ENCODE data around the gene CFAP74.
"Not testable (repeated sequence)": the region's sequence is repeated elsewhere in the genome, so short reads cannot be mapped to it uniquely, and the experiment has no call there.

Gene CFAP74

DNA sequence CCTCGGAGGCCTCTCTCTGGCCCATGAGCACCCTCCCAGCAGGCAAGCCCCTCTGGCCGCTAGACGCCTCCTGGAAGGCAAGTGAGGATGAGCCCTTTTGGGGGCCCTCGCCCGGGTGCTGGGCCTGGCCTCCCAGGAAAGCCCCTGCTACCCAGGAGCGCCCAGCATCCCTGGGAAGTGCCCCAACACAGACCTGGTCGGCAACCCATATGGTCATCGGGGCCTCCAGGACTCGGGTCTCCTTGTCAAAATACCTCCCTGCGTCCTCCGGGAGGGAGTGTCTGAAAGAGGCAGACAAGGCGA is 63.5 kb downstream of the CFAP74 start:
- H3K27ac ChIP-seq (ENCODE audit: low read depth, low read length), result no peak overlapping the region
- H3K36me3 ChIP-seq (ENCODE audit: insufficient read depth, low read length), result no peaks in the 10 kb centered on the region
- no peak overlapping the region for H3K4me3 ChIP-seq (ENCODE audit: low read length)
- H3K9ac ChIP-seq (ENCODE audit: low read depth, low read length), result no peak overlapping the region
- H3K9me3 ChIP-seq (ENCODE audit: insufficient read depth, low read depth, low read length), result no peaks in the 10 kb centered on the region
- WGBS, result 95% methylated on average over 12 of the region's 12 CpGs
- H3K27me3 ChIP-seq (ENCODE audit: insufficient read depth, low read length), result no peaks in the 10 kb centered on the region
- no peaks in the 10 kb centered on the region for H3K4me1 ChIP-seq (ENCODE audit: insufficient read depth, low read length)

DNA sequence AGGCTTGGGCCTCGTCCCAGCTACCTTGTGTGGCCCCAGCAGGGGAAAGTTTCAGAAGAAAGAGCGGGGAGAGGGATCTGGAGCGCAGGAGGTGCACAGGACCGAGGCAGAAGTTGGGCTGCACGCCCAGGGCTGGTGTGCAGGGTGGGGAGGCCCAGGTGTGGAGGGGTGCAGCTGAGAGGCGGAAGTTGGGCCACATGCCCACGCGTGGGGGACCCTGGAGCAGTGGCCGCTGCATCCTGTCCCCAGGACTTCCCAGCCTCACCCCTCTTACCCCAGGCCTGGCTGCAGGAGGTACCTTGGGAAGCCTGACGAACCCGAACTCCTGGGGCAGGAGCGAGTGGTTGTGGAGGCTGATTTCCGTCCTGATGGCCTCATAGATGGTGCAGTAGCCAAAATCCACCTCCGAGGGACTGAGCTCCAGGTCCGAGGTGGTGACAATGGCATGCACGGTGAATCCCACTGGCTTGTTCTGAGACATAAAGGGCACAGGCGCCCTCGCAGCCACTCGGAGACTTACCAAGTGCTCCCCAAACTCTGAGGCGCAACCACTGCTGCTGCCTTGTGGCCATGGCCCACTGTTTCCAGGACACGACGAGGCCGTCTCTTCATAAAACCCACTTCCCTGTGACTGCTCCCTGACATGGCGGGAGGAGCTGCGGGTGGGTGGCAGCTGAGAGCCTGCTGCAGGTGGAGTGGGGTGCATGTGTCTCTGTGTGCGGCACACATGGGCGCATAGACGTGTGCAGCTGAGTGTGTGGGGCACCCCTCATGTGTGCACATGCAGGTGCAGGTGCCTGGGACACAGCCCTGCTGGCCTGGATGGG is 64.1 kb downstream of the CFAP74 start:
- Histone ChIP-seq H3K36me3 (ENCODE audit: insufficient read depth, low read length) (no peaks in the 10 kb centered on the region), H3K9ac (ENCODE audit: low read depth, low read length) (no peak overlapping the region), H3K4me3 (ENCODE audit: low read length) (no peak overlapping the region), H3K9me3 (ENCODE audit: insufficient read depth, low read depth, low read length) (no peaks in the 10 kb centered on the region), H3K4me1 (ENCODE audit: insufficient read depth, low read length) (no peaks in the 10 kb centered on the region), H3K27ac (ENCODE audit: low read depth, low read length) (no peak overlapping the region), H3K27me3 (ENCODE audit: insufficient read depth, low read length) (no peaks in the 10 kb centered on the region)
- WGBS, result 94% methylated on average over 28 of the region's 28 CpGs

DNA sequence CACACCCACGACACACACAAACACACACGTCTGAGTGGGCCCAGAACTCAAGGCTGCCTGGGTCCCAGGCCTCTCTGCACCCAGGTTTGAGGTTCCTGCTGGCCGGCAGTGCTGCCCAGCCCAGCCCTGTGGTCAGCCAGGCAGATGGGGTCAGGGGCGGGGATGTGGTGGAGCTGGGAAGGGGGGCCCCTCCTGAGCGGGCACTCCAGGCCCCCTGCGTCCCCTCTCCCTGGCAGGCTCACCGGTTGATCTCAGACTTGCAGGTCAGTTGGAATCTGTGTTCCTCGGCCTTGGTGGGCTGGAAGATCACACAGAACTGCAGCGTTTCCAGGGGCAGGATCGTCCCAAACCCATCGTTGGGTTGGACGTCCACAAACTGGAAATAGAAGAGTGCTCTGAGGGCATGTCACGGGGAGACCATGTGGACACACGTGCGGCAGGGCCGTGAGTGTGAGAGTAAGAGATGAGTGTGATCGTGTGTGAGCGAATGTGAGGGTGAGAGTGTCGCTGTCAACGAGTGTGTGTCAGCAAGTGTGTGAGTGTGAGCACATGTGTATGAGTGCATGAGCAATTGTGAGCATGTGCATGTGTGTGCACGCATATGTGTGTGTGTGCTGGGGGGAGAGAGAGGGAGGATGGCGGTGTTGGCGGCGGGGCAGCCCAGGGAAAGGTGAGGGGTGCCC is 64.8 kb downstream of the CFAP74 start:
- no peaks in the 10 kb centered on the region; the same call in 1 of the 2 replicates for H3K9me3 ChIP-seq (ENCODE audit: insufficient read depth, low read depth, low read length)
- no peaks in the 10 kb centered on the region for H3K36me3 ChIP-seq (ENCODE audit: insufficient read depth, low read length)
- WGBS, result 89% methylated on average over 24 of the region's 24 CpGs
- no peaks in the 10 kb centered on the region for H3K27me3 ChIP-seq (ENCODE audit: insufficient read depth, low read length)
- H3K4me3 ChIP-seq (ENCODE audit: low read length), result no peak overlapping the region
- no peak overlapping the region for H3K9ac ChIP-seq (ENCODE audit: low read depth, low read length)
- no peak overlapping the region for H3K27ac ChIP-seq (ENCODE audit: low read depth, low read length)
- H3K4me1 ChIP-seq (ENCODE audit: insufficient read depth, low read length), result no peaks in the 10 kb centered on the region

DNA sequence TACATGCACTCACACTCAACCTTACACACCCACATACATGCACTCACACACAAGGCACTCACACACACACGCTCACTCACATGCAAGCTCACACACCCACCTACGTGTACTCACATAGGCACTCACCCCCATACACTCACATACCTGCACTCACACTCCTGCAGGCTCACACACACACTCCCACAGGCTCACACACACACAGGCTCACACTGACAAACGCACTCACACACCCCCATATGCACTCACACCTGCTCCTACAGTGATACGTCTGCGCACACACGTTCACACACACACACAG is 65.4 kb downstream of the CFAP74 start:
- WGBS, result 81% methylated on average over 6 of the region's 6 CpGs
- Histone ChIP-seq H3K36me3 (ENCODE audit: insufficient read depth, low read length) (no peaks in the 10 kb centered on the region), H3K4me1 (ENCODE audit: insufficient read depth, low read length) (no peaks in the 10 kb centered on the region), H3K27ac (ENCODE audit: low read depth, low read length) (no peak overlapping the region), H3K9me3 (ENCODE audit: insufficient read depth, low read depth, low read length) (no peaks in the 10 kb centered on the region; the same call in 1 of the 2 replicates), H3K27me3 (ENCODE audit: insufficient read depth, low read length) (no peaks in the 10 kb centered on the region), H3K9ac (ENCODE audit: low read depth, low read length) (no peak overlapping the region), H3K4me3 (ENCODE audit: low read length) (no peak overlapping the region)

DNA sequence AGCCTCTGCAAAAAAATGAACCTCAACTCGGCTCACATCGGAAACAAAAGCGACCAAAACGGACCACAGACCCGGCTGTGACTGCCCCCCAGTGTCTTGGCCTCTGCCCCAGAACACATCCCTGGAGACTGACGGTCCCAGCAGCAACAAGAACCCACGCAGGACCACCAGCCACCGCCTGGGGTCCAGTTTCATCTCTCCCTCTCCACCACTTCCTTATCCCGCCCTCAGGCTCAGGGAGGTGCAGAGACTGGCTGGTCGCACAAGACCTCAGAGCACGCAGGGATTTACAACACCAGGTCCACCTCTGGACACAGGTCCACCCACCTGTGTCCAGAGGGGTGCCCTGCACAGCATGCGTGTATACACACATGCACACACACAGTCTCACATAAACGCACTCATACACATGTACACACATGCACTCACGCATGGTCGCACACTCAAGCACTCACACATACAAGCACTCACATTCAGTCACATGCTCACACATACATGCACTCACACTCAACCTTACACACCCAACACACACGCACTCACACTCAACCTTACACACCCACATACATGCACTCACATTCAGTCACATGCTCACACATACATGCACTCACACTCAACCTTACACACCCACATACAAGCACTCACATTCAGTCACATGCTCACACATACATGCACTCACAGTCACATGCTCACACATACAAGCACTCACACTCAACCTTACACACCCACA is 65.9 kb downstream of the CFAP74 start:
- Histone ChIP-seq H3K27me3 (ENCODE audit: insufficient read depth, low read length) (no peaks in the 10 kb centered on the region), H3K4me1 (ENCODE audit: insufficient read depth, low read length) (no peaks in the 10 kb centered on the region), H3K4me3 (ENCODE audit: low read length) (no peak overlapping the region), H3K9me3 (ENCODE audit: insufficient read depth, low read depth, low read length) (no peaks in the 10 kb centered on the region; the same call in 1 of the 2 replicates), H3K9ac (ENCODE audit: low read depth, low read length) (no peak overlapping the region), H3K36me3 (ENCODE audit: insufficient read depth, low read length) (no peaks in the 10 kb centered on the region), H3K27ac (ENCODE audit: low read depth, low read length) (no peak overlapping the region)
- WGBS, result 89% methylated on average over 16 of the region's 16 CpGs

DNA sequence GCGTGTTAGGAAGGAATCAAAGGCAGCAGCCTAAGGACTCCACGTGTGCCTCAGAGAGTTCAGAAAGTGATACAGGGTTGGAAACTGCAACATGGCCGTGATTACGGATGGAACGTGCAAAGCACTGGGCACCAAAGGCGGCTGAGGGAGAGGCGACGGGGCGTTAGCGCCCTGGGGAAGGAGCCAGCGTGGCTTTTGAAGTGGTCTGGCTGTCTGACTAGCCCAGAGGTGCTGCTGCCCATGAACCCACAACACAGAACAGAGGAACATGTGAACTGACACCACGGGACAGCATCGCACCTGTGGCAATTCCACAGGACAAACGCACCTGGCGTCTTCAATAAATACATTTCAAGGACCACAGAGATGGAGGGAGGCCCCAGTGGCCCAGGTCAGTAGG is 66.5 kb downstream of the CFAP74 start:
- Histone ChIP-seq H3K27ac (ENCODE audit: low read depth, low read length) (no peak overlapping the region), H3K27me3 (ENCODE audit: insufficient read depth, low read length) (no peaks in the 10 kb centered on the region), H3K36me3 (ENCODE audit: insufficient read depth, low read length) (no peaks in the 10 kb centered on the region), H3K4me1 (ENCODE audit: insufficient read depth, low read length) (no peaks in the 10 kb centered on the region), H3K9me3 (ENCODE audit: insufficient read depth, low read depth, low read length) (no peaks in the 10 kb centered on the region; the same call in 1 of the 2 replicates), H3K9ac (ENCODE audit: low read depth, low read length) (no peak overlapping the region), H3K4me3 (ENCODE audit: low read length) (no peak overlapping the region)
- WGBS, result 88% methylated on average over 15 of the region's 15 CpGs

DNA sequence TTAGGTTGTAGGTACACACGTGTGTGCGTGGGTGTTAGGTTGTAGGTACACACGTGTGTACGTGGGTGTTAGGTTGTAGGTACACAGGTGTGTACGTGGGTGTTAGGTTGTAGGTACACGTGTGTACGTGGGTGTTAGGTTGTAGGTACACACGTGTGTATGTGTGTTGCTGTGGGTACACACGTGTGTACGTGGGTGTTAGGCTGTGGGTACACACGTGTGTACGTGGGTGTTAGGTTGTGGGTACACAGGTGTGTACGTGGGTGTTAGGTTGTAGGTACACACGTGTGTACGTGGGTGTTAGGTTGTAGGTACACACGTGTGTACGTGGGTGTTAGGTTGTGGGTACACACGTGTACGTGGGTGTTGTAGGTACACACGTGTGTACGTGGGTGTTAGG is 68.7 kb downstream of the CFAP74 start:
- 91% methylated on average over 19 of the region's 21 CpGs for WGBS
- not testable (repeated sequence) for H3K36me3 ChIP-seq (ENCODE audit: insufficient read depth, low read length); H3K4me3 ChIP-seq (ENCODE audit: low read length); H3K9ac ChIP-seq (ENCODE audit: low read depth, low read length); H3K4me1 ChIP-seq (ENCODE audit: insufficient read depth, low read length); H3K27me3 ChIP-seq (ENCODE audit: insufficient read depth, low read length); H3K27ac ChIP-seq (ENCODE audit: low read depth, low read length); H3K9me3 ChIP-seq (ENCODE audit: insufficient read depth, low read depth, low read length)

DNA sequence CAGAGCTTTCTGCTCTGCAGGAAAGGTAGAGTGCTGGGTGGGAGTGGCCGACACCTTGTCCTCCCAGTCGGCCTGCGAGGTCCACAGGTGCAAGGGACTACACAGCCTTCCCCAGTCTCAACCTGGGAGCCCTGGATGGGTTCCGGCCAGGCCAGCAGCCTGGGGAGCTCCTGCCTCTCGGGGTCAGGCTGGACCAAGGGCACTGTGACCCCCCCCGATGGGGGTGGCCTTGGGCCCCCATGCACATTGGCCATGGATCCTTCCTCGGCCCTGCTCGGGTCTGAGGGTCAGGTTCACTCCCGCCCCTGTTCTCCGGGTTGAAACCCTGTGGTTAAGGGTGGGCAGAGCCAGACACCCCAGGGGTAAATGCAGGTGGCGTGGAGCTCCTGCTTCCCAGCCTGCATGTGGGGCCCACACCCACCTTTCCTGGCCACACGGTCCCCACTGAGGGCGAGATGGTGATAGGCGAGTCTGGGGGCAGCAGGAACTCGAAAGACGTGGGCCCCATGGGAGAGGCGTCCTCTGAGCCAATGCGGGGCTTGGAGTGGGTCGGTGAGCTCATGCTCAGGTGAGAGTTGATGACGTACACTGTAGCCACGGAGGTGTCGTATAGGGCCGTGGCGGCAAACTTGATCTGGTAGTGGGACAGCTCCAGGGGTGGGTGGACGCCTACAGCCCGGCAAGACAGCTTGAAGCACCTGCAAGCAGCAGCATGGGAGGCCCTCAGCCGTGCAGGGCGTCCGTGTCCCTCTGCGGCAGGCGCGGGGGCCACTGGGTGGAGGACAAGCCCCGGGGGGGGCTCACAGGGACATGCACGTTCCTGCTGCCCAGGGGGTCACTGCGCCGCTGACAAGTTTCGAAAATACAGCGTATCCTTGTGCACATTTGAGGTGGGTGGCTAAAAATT is 73.7 kb downstream of the CFAP74 start:
- no peaks in the 10 kb centered on the region for H3K4me1 ChIP-seq (ENCODE audit: insufficient read depth, low read length)
- H3K27me3 ChIP-seq (ENCODE audit: insufficient read depth, low read length), result no peaks in the 10 kb centered on the region
- H3K9me3 ChIP-seq (ENCODE audit: insufficient read depth, low read depth, low read length), result no peaks in the 10 kb centered on the region; the same call in 1 of the 2 replicates
- no peaks in the 10 kb centered on the region for H3K36me3 ChIP-seq (ENCODE audit: insufficient read depth, low read length)
- no peak overlapping the region for H3K9ac ChIP-seq (ENCODE audit: low read depth, low read length)
- H3K27ac ChIP-seq (ENCODE audit: low read depth, low read length), result no peak overlapping the region
- H3K4me3 ChIP-seq (ENCODE audit: low read length), result no peak overlapping the region
- WGBS, result 87% methylated on average over 38 of the region's 38 CpGs

DNA sequence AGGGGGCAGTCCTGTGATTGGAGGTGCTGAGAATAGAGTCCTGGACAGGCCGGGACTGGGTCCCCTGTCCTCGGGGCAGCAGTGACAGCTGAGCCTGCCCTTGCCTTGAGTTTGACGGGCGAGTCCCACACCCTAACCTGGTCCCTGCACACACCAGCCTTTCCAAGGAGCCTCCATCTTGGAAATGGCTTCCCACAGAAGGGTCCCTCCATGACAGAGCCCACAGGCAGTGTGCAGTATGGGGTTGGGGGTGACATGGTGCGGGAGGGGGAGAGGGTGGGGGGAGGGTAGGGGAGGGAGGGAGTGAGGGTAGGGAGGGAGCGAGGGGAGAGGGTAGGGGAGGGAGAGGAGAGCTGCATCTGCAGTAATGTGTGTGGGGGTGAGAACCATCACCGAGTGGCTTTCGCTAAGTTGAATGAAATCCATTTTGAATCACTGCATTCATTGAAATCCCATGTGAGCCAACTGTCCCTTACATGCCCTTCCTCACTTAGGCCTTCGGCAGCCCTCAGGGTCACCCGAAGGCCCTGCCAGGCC is 74.4 kb downstream of the CFAP74 start:
- Histone ChIP-seq H3K4me3 (ENCODE audit: low read length) (no peak overlapping the region), H3K4me1 (ENCODE audit: insufficient read depth, low read length) (no peaks in the 10 kb centered on the region), H3K36me3 (ENCODE audit: insufficient read depth, low read length) (no peaks in the 10 kb centered on the region), H3K27ac (ENCODE audit: low read depth, low read length) (no peak overlapping the region), H3K9me3 (ENCODE audit: insufficient read depth, low read depth, low read length) (no peaks in the 10 kb centered on the region; the same call in 1 of the 2 replicates), H3K27me3 (ENCODE audit: insufficient read depth, low read length) (no peaks in the 10 kb centered on the region), H3K9ac (ENCODE audit: low read depth, low read length) (no peak overlapping the region)
- WGBS, result 81% methylated on average over 9 of the region's 10 CpGs

DNA sequence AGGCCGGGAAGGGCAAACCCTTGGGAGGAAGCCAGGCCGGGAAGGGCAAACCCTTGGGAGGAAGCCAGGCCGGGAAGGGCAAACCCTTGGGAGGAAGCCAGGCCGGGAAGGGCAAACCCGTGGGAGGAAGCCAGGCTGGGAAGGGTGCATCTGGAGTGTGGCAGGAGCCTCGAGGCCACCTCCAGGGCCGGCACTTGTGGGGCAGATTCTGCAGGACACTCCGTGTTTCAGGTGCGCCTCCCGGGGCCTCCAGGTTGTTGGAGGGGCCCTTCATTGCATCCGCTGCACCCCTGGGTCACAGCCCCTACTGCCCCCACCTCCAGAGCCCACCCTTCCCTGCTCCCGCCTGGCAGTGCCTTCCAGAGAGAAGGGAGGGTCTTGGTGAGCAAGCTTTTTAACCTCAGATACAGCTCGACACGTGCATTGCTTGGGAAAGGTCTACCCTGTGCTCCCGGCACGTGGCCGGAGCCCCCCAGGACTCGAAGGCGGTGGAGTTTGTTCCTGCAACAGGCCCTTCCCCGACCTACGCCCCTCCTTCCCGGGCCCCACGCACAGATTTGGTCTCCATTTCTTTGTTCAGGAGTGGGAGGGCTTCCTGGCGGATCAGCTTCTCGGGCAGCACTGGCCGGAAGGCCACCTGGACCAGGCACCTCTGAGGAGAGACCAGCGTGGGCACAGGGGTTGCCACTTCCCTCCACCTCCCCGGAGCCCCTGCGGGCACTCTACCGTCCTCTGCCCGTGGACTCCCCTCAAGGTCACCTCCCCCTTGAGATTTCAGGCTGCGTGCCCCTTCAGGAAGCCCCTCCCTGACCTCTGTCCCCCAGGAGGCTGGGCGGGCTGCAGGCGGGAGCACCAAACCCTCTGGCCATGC is 75.1 kb downstream of the CFAP74 start:
- Histone ChIP-seq H3K4me1 (ENCODE audit: insufficient read depth, low read length) (no peaks in the 10 kb centered on the region), H3K9ac (ENCODE audit: low read depth, low read length) (no peak overlapping the region), H3K4me3 (ENCODE audit: low read length) (no peak overlapping the region), H3K27ac (ENCODE audit: low read depth, low read length) (no peak overlapping the region), H3K36me3 (ENCODE audit: insufficient read depth, low read length) (no peaks in the 10 kb centered on the region), H3K27me3 (ENCODE audit: insufficient read depth, low read length) (no peaks in the 10 kb centered on the region), H3K9me3 (ENCODE audit: insufficient read depth, low read depth, low read length) (no peaks in the 10 kb centered on the region)
- WGBS, result 86% methylated on average over 32 of the region's 34 CpGs
